Sciatic nerve (tissue), 2 donors: ENCODE results near the gene DDA1. TPM values are rescaled to one million over a fixed set of nuclear protein-coding genes. Genes with fewer than 3 reads are reported as not detected.

ENCODE experiments used
- ATAC-seq: fragments of 200-7000 bp; cut with Tn5 transposase; one replicate; pipeline ENCODE4 v1.9.1; 2020; ENCODE audit warnings: mild to moderate bottlenecking, moderate library complexity
- DNase-seq: peaks from one replicate; pipeline ENCODE4 v3.0.0-alpha.2; 2020; ENCODE audit warnings: low spot score
- intact Hi-C: fragments of 100-400 bp; cut with DNase I; formaldehyde crosslinking; loops from one replicate; pipeline ENCODE4 v1.14.2; 2022
- total RNA-seq: library from RNA; stranded (reverse); fragmentation: NEBNext Ultra II Directional; extraction: Animal tissue kit (Norgen Biotek cat#: 25700); gene quantifications from one replicate; pipeline ENCODE4 v1.2.1, GENCODE V29; 2021
- donor health status: DM: no; HTN: no; CAD: no.
- donor health status: DM: no; HTN: no; CAD: no.

Gene DDA1
- total RNA-seq, 1 donor from 2014 or later, result 29.4 TPM

DNA sequence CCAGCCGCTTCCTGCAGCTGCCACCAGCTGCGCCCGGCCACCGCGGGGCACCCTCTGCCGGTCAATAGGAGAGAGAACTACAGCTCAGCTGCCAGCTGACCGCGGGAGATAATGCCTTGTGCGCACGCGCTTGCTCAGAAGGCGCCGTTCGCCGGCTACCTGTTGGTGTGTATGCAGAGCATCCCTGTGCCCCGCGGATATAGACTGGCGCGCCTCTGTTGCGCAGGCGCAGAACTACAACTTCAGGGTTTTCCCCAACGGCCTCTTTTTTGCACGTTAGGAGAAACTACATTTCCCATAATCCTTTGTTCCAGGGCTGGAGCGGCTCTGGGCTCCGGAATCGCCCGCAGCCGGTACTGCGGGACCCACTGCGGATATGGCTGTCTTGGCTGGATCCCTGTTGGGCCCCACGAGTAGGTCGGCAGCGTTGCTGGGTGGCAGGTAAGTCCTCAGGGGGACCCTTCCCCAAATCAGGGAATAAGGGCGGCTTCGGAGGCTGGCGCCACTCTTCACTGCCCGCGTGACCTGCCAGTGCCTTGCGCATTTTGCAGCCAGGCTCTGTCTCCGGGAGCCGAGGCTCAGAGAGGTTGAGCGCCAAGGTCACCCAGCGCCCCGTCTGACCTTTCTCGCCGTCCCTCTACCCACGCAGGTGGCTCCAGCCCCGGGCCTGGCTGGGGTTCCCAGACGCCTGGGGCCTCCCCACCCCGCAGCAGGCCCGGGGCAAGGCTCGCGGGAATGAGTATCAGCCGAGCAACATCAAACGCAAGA lies 3.7 kb upstream of the DDA1 start, which contains the start of gene MRPL34:
Gene MRPL34, plus strand, starts transcription at position 356 of the 768 bp plus-strand sequence. Its CDS starts 21 bp downstream, at position 377.
- ATAC-seq (peak; percentile 78), DNase-seq (peak; percentile 95)
- intact Hi-C loops, result no loop called here

DNA sequence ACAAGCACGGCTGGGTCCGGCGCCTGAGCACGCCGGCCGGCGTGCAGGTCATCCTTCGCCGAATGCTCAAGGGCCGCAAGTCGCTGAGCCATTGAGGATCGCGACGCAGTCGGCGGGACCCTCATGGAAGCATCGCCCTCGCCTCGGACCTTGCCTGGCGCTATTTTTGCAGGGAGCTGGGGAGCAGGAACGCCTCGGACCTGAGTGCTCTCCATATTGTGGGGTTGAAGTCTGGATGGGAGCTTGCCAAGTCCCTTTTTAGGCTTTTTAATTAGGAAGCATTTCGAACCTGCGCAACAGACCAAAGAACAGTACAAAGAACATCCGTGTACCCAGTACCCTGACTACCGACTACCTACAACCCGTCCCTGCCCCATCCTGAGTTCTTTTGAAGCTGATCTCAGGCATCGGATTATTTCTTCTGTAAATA lies 3.1 kb upstream of the DDA1 start:
- DNase-seq, result no peak
- intact Hi-C loops, result no loop called here
- ATAC-seq, result no peak

DNA sequence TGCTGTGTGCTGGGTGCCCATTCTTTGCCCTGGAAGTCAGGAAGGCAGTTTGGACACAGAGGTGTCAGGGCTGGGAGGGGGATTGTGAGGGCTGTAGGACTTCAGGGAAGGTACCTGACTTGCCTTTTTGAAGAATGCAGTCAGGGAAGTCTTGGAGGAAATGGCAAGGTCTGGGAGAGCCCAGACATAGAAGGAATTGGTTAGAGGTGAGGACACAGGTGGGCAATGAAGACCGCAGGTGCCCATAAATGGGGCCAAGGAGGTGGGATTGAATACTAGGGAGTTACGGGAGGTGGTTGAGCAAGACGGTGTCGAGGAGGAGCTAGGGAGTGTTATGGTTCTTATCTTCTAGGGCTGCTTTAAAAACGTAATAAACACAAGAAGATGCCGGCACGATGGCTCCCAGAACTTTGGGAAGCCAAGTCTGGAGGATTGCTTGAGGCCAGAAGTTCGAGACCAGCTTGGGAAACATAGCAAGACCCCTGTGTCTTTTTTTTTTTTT lies 1.4 kb upstream of the DDA1 start:
- intact Hi-C loops, result no loop called here
- no peak for ATAC-seq

DNA sequence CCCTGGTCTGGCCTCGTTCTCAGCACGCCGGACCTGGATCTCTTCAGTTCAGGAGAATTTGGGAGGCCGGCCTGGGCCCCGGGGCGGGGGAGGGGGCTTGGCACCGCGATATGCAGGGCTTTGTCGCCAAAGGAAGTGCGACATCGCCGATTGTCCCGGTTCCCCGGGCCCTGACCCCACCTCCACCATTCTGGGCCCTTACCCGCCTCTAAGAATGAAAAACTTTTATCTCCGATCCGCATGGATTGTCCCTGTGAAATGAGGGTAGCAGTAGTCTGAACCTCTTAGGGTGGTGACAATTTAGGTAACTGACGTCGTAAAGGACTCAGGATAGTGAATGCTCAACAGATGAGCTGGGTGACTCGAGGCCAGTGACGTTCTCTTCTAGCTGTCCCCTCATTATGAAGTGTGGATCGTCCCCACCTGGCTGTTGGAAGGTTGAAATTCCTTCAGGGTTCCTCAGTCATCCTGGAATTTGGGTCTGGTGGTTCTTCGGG lies 650 bp downstream of the DDA1 start:
- DNase-seq, result no peak
- intact Hi-C loops, result no loop called here
- no peak for ATAC-seq

More for the DNA sequence above, 1.4 kb upstream of the DDA1 start:
- no peak for DNase-seq

DNA sequence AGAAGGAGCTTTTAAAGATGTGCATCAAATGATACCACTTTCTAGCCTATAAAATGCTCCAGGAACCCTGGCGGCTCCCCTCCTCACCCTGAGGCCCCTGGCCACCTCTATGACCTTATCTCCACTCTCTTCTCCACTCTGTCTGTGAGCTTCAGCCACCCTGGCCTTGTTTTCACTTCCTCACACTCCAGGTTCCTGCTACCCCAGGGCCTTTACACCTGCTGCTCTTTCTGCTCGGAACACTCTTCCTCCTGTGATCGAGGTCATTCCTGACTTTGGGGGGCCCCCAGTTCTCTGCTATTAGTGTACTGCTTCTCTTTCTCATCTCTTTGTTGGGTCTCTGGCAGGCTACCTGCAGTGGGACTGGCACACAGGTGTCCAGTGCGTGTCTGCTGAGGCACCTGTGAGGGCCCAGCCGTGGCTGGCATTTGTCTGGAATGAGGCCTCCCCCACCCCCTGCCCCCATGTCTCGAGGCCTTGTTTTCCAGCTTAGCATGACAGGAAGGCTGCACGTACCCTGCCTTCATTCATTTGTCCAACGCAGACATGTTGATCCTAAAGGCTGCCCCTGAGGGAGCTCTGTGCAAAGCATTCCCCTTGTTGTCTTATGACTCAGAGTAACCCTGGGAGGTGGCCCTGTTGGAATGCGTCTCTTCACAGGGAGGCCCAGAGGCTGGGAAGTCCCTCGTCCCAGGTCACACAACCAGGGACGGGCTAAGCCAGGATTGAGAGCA lies 2.3 kb downstream of the DDA1 start:
- intact Hi-C loops, result no loop called here
- ATAC-seq, result no peak
- DNase-seq, result no peak

DNA sequence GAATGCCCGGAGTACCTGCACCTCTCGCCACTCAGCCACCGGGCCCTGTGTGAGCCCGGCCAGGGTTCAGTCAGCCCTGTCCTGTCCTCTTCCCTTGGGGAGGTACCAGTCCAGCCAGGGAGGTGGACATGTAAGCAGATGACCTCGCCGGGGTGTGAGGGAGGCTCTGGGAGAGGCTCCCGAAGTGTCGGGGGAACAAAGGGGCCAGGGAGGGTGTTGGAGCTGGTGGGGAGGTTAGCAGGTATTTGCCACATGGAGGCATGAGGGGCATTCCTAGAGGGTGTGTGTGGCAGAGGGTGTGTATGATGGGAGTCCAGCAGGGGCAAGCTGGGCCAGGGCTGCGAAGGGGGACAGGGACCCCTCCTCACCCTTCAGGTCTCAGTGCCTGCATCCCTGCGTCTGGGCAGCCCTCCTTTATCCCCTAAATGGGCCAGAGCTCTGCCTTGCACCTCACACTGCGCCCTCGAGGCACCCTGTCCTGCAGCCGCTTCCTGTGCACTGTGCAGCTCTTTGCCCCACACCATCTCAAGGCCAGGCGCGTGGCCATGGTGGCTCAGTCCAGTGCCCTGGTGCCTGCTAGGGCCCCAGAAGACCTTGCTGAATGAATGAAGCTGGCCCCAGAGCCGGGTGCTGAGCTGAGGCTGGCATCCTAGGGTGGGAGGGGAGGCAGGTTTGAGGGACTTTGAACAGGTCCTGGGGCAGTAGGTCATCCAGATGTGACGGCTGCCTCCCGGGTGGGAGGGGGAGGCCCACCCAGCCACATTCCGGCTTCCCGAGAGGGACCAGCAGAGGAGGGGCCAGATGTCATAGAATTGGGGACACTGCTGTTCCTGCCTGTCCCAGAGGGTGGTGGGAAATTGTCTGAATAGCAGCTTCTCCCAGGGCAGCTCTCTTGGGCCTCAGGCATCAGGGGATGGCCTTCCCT lies 3.1 kb downstream of the DDA1 start:
- DNase-seq, result no peak
- no peak for ATAC-seq
- intact Hi-C loops, result no loop called here

DNA sequence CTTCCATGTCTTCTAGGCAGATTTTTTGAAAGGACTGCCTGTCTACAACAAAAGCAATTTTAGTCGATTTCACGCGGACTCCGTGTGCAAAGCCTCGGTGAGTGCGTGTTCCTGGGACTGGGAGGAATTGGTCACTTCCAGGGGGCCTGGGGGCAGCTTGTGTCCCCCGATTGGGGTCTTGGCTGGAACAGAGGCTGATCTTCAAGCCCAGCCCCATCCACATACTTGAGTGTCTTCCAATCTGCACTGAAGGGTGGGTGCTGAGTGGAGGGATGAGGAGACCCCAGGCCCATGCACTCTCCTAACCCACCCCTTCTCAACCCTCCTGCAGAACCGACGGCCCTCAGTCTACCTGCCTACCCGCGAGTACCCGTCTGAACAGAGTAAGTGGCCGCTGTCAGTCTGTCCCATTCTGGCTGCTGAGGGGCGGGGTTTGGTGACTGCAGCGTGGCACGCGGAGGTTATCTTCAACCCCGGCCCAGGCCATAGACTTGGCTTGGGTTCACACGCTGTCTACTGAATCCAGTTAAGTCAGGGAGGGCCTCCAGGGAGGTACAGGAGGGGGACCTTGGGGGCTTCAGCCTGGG lies 4.7 kb downstream of the DDA1 start:
- DNase-seq, result peak; percentile 60
- ATAC-seq, result no peak
- intact Hi-C loops, result no loop called here

DNA sequence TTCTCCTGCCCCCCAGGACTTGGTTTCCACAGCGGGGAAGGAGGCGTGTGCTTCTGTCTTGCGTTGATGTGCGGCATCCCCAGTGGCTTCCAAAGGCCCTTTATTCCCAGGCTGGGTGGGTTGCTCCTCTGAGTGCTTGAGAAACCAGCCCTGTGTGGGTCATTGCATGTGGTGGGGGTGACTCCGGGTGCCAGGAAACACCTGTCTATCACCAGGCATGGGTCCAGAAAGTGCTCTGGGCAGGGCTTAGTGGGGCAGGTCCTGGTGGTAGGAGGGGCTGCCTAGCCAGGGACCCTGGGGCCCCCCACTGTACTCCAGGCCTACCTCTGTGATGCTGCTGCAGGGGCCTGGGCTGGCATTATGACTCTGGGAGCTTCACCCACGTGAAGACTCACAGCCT lies 9.6 kb downstream of the DDA1 start:
- no peak for ATAC-seq
- intact Hi-C loops, result no loop called here

DNA sequence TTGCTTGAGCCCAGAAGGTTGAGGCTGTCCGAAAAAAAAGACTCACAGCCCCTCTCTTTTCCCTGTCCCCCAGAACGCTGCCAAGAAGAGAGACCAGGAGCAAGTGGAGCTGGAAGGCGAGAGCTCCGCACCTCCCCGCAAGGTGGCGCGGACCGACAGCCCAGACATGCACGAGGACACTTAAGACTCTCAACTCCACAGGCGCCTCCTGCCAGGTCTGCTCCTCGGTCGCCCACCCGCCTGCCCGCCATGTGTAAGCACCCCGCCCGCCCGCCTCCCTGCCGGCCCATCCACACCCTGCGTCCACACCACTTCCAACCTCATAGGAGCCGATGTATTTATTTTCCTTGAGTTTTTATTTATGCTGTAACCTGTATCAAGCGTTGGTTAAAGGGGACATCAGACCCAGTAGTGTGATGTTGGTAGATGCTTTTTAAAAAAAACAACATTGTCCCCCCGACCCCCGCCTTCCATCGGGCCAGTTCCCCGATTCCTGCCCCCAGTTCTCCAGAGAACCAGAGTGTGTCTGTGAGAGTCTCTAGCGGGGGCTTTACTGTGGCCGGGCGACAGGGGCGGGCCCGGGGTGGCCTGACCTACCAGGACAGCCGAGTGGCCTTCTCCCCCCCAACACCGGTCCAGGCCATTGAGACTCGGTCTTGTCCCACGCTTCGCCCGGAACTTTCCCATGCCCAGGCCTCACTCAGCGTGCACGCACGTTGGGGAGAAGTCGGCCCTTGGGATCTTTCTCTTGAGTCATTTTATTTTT lies 10.3 kb downstream of the DDA1 start:
- no peak for DNase-seq
- ATAC-seq, result no peak
- intact Hi-C loops, result no loop called here

More for the DNA sequence above, 9.6 kb downstream of the DDA1 start:
- DNase-seq, result no peak

DNA sequence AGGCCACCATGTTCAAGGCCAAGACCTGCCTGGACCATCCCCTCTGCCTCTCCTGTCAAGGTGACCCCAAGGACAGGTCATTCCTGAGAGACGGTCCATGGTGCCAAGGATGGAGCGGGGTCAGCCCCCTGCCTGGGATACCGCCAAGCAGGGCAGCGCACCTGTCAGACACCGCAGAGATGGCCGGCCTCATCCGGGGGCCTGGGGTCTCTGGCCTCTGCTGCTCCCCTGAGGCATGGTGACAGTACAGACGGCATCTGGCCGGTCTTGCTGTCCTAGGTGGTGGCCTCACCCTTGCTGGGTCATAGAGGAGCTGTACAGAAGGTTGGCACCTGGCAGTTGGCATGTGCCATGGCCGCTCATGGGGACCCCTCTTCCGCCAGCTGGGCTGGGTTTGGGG lies 11.1 kb downstream of the DDA1 start:
- intact Hi-C loops, result no loop called here
- ATAC-seq (no peak), DNase-seq (no peak)

DNA sequence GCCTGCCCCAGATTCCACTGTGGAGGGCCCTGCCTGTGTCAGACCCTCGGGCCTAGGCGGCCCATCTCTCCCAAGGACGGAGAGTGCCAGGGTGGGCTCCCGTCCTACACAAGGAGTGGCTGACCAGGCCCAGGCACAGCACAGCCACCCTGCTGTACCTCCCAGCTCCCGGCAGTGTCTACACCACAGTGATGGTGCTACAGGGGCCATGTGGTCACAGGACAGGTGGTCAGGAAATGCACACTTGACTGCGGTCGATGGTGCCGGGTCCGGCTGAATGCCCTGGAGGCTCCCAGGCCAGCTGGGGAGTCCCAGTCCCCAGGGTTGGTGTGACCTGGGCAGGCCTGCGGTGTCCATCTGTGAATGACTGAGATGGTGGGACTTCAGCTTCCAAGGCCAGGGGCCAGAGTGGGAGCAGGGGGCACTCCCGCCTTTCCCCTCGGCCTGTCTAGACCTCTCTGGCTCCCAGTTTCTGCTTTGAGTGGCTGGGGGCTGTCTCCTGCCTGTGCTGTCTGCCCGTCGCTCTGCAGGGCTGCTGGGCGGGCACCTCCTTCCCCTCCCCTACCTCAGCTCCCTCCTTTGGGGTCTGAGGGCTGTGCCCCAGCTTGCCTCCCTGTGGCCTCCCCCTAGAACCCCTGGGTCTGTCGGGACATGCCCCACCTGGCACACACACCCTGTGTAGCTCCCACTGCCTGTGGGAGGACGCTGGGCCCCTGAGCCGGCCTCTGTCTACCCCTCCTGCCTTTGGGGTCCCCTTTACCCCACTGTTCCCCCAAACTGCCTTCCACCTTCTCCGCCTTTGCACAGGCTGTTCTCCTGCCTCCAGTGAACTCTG lies 12.5 kb downstream of the DDA1 start:
- DNase-seq, result no peak
- intact Hi-C loops, result no loop called here
- no peak for ATAC-seq

DNA sequence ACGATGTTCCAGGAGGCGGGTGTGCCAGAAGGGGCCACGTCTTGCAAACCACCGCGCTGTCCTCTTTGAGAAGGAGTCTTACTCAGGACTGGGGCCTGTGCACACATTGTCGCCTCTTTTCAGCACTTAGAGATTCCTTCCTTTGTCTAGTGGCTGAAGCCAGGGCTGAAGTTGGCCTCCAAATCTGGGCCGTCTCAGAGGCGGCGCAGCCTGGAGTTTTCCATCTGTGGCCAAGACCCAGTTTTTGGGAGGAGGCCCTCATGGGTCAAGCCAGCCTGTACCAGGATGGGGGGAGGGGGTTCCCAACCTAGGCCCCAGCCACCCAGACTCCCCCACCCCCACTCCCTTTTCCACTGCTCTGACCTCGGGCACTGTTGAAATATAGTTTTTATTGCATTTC lies 13.5 kb downstream of the DDA1 start:
- ATAC-seq (peak; percentile 48), DNase-seq (no peak)
- intact Hi-C loops, result no loop called here

DNA sequence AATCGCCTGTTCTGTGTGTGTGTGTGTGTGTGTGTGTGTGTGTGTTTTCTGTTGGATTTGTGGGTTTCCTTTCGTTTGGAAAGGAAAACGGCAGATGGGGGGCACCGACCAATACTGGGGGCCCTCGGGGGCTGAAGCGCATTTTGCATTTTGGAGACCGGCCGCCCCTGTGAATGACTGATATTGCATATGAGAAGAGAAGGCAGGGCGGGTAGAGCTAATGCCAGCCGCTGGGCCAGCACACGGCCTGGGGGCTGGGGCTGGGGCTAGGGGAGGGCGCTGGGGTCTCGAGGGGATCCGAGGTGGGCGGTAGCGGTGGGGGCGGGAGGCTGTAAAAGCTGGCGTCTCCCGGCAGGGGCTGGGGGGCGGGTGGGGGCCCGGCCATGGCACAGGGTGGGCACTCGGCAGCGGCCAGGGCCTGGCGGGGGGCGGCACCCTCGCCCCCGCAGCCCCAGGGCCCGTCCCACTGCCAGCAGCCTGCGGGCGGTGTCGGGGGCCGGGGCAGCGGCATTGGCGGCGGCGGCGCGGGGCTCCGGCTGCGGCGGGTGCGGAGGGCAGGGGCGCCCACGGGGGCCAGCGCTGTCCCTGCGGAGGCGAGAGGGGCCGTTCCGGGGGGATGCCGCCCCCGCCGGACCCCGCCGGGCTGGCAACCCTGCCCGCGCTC lies 14.1 kb downstream of the DDA1 start:
- DNase-seq (no peak), ATAC-seq (no peak)
- intact Hi-C loops, result no loop called here

DNA sequence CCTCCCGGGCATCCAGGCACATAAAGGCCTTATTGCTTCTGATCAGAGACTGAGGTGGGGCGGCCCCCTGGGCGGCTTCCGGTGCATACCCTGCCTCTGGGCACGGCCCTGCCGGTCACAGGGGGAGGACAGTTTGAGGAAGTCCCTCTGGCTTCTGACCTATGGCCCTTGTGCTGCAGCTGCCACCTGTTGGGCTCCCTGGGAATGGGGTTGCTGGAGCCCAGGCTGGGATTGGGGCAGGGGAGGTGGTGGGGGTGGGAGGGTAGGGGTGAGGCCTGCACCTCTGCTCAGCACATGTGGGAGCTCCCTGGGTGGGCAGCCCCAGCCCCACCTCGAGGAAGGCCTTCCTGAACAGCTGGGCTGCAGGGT lies 14.6 kb downstream of the DDA1 start:
- no peak for ATAC-seq
- DNase-seq, result no peak
- intact Hi-C loops, result no loop called here

DNA sequence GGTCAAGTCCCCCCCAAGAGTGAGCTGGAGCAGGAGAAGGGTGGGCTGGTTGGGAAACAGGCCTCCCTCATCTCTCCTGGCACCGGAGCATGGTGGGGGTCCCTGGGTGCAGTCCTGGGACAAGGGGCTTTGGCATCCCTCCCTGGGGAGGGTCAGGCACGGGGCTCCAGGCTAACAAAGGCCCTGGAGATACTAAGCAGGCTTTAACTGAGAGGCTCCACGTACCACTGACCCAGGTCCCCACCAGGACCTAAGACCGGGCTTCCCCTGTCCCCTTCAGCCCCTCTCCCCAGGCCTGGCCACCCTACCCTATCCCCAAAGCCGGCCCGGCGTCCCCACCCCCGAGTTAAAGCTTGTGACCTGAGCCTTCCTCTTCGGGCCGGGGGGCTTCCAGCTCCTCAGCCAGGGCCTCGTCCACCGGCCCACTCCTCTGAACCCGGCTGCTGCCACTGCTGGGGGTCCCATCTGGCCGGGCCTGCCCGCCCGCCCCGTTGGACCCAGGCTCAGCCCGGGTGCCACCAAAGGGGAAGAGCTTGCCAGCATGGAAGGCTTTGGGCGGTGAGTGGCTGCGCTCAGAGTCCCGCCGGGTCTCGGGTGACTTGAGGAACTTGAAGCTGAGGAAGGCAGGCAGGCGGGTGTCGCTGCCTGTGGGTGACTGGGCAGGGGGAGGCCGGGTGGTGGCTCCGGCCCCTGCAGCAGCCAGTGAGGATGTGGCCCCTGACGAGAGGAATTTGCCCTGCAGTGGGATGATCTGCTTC lies 15.2 kb downstream of the DDA1 start:
- DNase-seq (no peak), ATAC-seq (no peak)
- intact Hi-C loops, result no loop called here

DNA sequence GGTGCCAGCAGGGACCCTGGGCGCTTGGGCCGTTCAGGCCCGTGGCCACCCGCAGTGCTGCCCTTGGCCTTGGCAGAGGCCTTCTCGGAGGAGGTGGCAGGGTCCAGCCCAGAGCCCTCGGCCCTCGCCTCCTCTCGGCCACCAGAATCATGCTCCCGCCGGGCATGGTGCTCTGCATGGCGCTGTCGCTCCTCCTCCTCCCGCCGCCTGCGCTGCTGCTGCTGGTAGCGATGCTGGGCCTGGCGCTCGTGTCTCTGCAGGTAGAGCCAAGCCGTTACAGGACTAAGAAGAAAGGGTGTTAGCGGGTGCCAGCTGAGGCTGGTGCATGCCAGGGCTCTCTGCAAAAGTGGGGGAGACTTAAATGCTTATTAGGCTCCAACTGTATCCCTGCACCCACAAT lies 15.8 kb downstream of the DDA1 start:
- intact Hi-C loops, result no loop called here
- ATAC-seq, result no peak
- DNase-seq, result no peak
